Peyer's patch (tissue), 4 donors: ENCODE results near the gene STRN3. TPM values are rescaled to one million over a fixed set of nuclear protein-coding genes. Genes with fewer than 3 reads are reported as not detected.

Source experiments
- DNase-seq, 3 donors: peaks; one replicate each; pipeline ENCODE4 v3.0.0-alpha.2; 2017 to 2019
- H3K27ac ChIP-seq, 4 donors: fragments of 200-600 bp; sonication (generic); one replicate each; pipeline ENCODE4 v1.5.1; 2016 to 2019
- H3K27me3 ChIP-seq, 2 donors: fragments of 200-600 bp; sonication (generic); one replicate each; pipeline ENCODE4 v1.5.1; 2019
- H3K36me3 ChIP-seq, 3 donors: fragments of 200-600 bp; sonication (generic); one replicate each; pipeline ENCODE4 v1.5.1; 2016 to 2019
- H3K4me1 ChIP-seq, 4 donors: fragments of 200-600 bp; sonication (generic); one replicate each; pipeline ENCODE4 v1.5.1; 2016 to 2019
- H3K4me3 ChIP-seq, 4 donors: fragments of 200-600 bp; sonication (generic); 1 replicate in 3 of 4; 2 replicates in 1 of 4; pipeline ENCODE4 v1.5.1; 2016 to 2019; ENCODE audit warnings: mild to moderate bottlenecking in 1 of 4
- H3K9me3 ChIP-seq, 4 donors: fragments of 200-600 bp; sonication (generic); one replicate each; pipeline ENCODE4 v1.5.1; 2016 to 2019; ENCODE audit warnings: mild to moderate bottlenecking in 1 of 4
- POLR2A ChIP-seq, 2 donors: fragments of 450-650 bp; IDR thresholded peaks; one replicate each; pipeline ENCODE4 v1.5.1; 2017; ENCODE audit warnings: antibody characterized with exemption in 2 of 2, mild to moderate bottlenecking in 2 of 2, moderate library complexity in 2 of 2
- total RNA-seq, 4 donors: library from RNA; depleted of rRNA; stranded (reverse); fragments of >200 nt; gene quantifications; one replicate each; pipeline ENCODE4 v1.1.0, GENCODE V29; 2016
- TF ChIP-seq, protein P1 (sequence below), 6 experiments: fragments of 450-650 bp in 4 of 6; fragments of 200-600 bp in 2 of 6; sonication (generic) in 1 of 6; IDR thresholded peaks; one replicate each; pipeline ENCODE4 v1.5.1; 2017 to 2019; ENCODE audit warnings: antibody characterized with exemption in 6 of 6, mild to moderate bottlenecking in 3 of 6, moderate library complexity in 1 of 6

Gene STRN3
- total RNA-seq, 4 donors from 2014 or later, result 21.1 to 46.2 (median 26.8) TPM

DNA sequence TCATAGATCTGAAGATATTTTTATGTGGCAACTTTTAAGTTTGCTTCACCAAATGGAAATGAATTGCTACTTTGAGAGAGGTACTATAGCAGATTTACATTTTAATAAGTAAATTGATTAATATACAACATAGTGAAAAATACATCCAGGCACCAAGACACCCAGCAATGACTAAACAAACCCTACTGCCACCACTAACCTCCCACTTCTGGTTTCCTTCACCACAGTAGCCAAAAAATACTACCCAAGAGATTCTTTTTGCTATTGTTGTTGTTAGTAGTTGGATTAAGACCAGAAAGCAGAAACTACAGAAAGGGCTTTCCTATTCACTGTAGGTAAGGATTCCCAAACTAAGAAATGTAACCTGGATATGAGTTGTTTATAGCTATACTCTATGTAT lies 97.7 kb downstream of the STRN3 start:
- Histone ChIP-seq H3K27me3 (no peaks in the 10 kb centered on the region), H3K9me3 (no peaks in the 10 kb centered on the region), H3K36me3 (peaks cover 0 to 10% (median 0%) of the 10 kb centered on the region in 3 donors), H3K4me3 (no peak overlapping the region), H3K4me1 (no peaks in the 10 kb centered on the region), H3K27ac (no peak overlapping the region)
- TF ChIP-seq, protein P1, sequence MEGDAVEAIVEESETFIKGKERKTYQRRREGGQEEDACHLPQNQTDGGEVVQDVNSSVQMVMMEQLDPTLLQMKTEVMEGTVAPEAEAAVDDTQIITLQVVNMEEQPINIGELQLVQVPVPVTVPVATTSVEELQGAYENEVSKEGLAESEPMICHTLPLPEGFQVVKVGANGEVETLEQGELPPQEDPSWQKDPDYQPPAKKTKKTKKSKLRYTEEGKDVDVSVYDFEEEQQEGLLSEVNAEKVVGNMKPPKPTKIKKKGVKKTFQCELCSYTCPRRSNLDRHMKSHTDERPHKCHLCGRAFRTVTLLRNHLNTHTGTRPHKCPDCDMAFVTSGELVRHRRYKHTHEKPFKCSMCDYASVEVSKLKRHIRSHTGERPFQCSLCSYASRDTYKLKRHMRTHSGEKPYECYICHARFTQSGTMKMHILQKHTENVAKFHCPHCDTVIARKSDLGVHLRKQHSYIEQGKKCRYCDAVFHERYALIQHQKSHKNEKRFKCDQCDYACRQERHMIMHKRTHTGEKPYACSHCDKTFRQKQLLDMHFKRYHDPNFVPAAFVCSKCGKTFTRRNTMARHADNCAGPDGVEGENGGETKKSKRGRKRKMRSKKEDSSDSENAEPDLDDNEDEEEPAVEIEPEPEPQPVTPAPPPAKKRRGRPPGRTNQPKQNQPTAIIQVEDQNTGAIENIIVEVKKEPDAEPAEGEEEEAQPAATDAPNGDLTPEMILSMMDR (IDR thresholded peaks at IDR 0.05), result no peak
- no peak for TF ChIP-seq POLR2A (IDR thresholded peaks at IDR 0.05)
- DNase-seq, result no peak

DNA sequence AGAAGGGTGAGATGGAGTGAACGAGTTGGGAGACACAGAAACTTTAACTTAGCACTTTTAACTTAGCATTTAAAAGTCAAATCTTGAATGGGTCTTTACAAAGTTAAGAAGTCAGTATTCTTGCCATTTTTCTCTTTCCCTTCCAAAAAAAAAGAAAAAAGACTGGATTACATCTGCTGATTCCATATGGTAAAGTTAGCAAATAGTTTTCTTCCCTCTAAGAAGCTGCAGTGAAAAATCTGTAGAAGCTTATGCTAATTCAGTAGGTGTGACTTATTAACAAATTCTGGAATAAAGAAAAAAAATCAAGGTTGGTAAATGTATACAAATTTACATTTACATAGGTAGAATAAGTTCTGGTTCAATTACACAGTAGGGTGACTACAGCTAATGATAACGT lies 100.9 kb downstream of the STRN3 start:
- peaks cover 0 to 15% (median 0%) of the 10 kb centered on the region in 3 donors for H3K36me3 ChIP-seq
- H3K4me3 ChIP-seq, result no peak overlapping the region
- no peak overlapping the region for H3K27ac ChIP-seq
- no peaks in the 10 kb centered on the region for H3K9me3 ChIP-seq
- no peaks in the 10 kb centered on the region for H3K4me1 ChIP-seq
- TF ChIP-seq, protein P1 (IDR thresholded peaks at IDR 0.05), result no peak
- TF ChIP-seq POLR2A (IDR thresholded peaks at IDR 0.05), result no peak
- no peaks in the 10 kb centered on the region for H3K27me3 ChIP-seq
- DNase-seq, result no peak

DNA sequence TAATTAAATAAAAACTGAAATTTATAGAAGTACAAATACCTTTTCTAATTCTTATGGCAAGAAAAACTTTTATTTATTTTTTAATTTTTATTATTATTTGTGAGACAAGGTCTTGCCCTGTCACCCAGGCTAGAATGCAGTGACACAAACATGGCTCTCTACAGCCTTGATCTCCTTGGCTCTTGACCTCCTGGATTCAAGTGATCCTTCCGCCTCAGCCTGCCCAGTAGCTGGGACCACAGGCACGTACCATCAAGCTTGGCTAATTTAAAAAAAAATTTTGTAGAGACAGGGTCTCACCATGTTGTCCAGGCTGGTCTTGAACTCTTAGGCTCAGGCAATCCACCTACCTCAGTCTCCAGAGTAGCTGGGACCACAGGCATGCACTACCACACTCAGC lies 104.4 kb downstream of the STRN3 start:
- peaks cover 0 to 15% (median 0%) of the 10 kb centered on the region in 3 donors for H3K36me3 ChIP-seq
- no peak overlapping the region for H3K4me3 ChIP-seq
- H3K27ac ChIP-seq, result no peak overlapping the region
- no peaks in the 10 kb centered on the region for H3K9me3 ChIP-seq
- no peak for DNase-seq
- H3K4me1 ChIP-seq, result no peaks in the 10 kb centered on the region
- TF ChIP-seq, protein P1 (IDR thresholded peaks at IDR 0.05), result no peak
- no peak for TF ChIP-seq POLR2A (IDR thresholded peaks at IDR 0.05)
- no peaks in the 10 kb centered on the region for H3K27me3 ChIP-seq

DNA sequence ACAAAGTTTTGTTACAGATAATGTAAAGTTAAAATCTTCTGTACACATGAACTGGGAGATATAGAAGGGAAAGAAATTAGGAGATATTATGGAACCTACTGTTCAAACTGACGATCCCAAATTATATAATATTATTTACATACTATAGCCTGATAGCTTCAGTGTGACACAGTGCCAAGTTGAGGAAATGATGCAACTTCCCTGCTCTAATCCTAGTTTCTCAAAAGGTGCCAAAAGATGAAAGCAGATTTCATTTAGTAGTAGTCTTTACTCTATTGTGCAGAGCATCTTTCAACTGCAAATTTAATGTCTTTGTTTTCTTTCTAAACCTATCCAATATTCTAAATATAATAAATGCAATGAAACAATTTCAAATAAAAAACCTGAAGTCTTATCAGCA lies 104.9 kb downstream of the STRN3 start:
- H3K27ac ChIP-seq, result no peak overlapping the region
- DNase-seq, result no peak

DNA sequence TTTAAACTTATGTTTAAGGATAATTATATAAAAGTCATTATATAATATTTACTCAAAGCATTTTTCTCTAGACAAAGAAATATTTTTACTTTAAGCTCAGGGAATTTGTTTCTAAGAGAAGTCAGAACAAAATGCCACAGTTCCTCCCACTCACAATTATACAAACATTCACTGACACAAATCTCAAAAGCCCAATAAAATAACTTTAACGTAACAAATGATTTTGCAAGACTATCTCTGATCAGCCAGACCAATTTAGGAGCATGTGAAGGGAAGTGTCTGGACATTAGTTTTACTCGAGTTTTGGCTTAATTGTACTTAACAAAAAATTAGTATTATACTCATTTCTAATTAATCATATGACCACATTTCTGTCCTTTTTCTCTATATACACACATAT lies 110.6 kb downstream of the STRN3 start:
- no peaks in the 10 kb centered on the region for H3K4me1 ChIP-seq
- no peak overlapping the region for H3K4me3 ChIP-seq
- no peaks in the 10 kb centered on the region for H3K27me3 ChIP-seq
- no peak overlapping the region for H3K27ac ChIP-seq
- no peak for DNase-seq
- TF ChIP-seq POLR2A (IDR thresholded peaks at IDR 0.05), result no peak
- TF ChIP-seq, protein P1 (IDR thresholded peaks at IDR 0.05), result no peak
- H3K9me3 ChIP-seq, result no peaks in the 10 kb centered on the region
- peaks cover 0 to 16% (median 0%) of the 10 kb centered on the region in 3 donors for H3K36me3 ChIP-seq

More for the DNA sequence above, 104.9 kb downstream of the STRN3 start:
- no peaks in the 10 kb centered on the region for H3K27me3 ChIP-seq
- H3K4me1 ChIP-seq, result no peaks in the 10 kb centered on the region
- H3K36me3 ChIP-seq, result peaks cover 0 to 15% (median 0%) of the 10 kb centered on the region in 3 donors
- no peak for TF ChIP-seq POLR2A (IDR thresholded peaks at IDR 0.05)
- TF ChIP-seq, protein P1 (IDR thresholded peaks at IDR 0.05), result no peak
- H3K4me3 ChIP-seq, result no peak overlapping the region
- H3K9me3 ChIP-seq, result no peaks in the 10 kb centered on the region

DNA sequence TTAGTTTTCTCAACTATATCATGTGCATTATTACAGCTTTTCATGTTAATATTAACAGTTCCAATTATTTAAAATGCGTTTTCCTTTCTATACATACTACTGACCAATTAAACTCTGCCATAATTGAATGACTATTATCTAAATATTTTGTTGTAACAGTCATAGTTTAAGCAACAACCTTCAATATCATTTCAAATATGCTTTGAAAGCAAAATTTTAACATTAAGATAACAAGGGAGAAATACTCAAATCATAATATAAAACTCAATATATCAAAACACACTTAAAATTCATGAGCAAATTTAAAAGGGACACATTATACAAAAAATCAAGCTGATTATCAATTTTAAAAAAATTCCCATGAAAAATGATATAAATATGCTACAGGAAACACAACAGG lies 111.4 kb downstream of the STRN3 start:
- H3K27me3 ChIP-seq, result no peaks in the 10 kb centered on the region
- H3K36me3 ChIP-seq, result peaks cover 0 to 21% (median 0%) of the 10 kb centered on the region in 3 donors
- no peaks in the 10 kb centered on the region for H3K4me1 ChIP-seq
- H3K27ac ChIP-seq, result no peak overlapping the region
- no peaks in the 10 kb centered on the region for H3K9me3 ChIP-seq
- no peak for DNase-seq
- H3K4me3 ChIP-seq, result no peak overlapping the region
- TF ChIP-seq, protein P1 (IDR thresholded peaks at IDR 0.05), result no peak
